DOHH2 (cell line): ENCODE measurements around the gene LUC7L3.

Source experiments
- H3F3A ChIP-seq: fragments of 200-600 bp; sonication (generic), shearing (Covaris generic); 2 replicates; pipeline ENCODE4 v1.6.0; 2016; ENCODE audit warnings: antibody characterized with exemption, mild to moderate bottlenecking; ENCODE audit not compliant: control insufficient read depth, insufficient read depth
- H3K27ac ChIP-seq: fragments of 200-600 bp; sonication (generic); 2 replicates; pipeline ENCODE4 v1.5.1; 2014; ENCODE audit warnings: low read depth, mild to moderate bottlenecking, low read length, moderate library complexity
- H3K27me3 ChIP-seq: fragments of 200-600 bp; sonication (generic); 2 replicates; pipeline ENCODE4 v1.6.1; 2014; ENCODE audit warnings: mild to moderate bottlenecking, low read length, mixed read lengths; ENCODE audit not compliant: control insufficient read depth
- H3K36me3 ChIP-seq: fragments of 200-600 bp; sonication (generic); 2 replicates; pipeline ENCODE4 v1.6.1; 2014; ENCODE audit warnings: mild to moderate bottlenecking, low read length, moderate library complexity, mixed read lengths; ENCODE audit not compliant: control insufficient read depth
- H3K4me1 ChIP-seq: fragments of 200-600 bp; sonication (generic); 2 replicates; pipeline ENCODE4 v1.6.1; 2014; ENCODE audit warnings: mild to moderate bottlenecking, low read length, mixed read lengths; ENCODE audit not compliant: control insufficient read depth
- H3K4me2 ChIP-seq: fragments of 200-600 bp; sonication (generic); 2 replicates; pipeline ENCODE4 v1.6.0; 2014; ENCODE audit warnings: mild to moderate bottlenecking, low read length, moderate library complexity
- H3K4me3 ChIP-seq: fragments of 200-600 bp; sonication (generic); 2 replicates; pipeline ENCODE4 v1.5.1; 2014; ENCODE audit warnings: mild to moderate bottlenecking, low read length, mixed read lengths
- H3K79me2 ChIP-seq: fragments of 200-600 bp; sonication (generic); 2 replicates; pipeline ENCODE4 v1.6.1; 2014; ENCODE audit warnings: mild to moderate bottlenecking, low read length, mixed read lengths; ENCODE audit not compliant: control insufficient read depth
- H3K9me2 ChIP-seq: fragments of 200-600 bp; sonication (generic); replicated peaks from 2 replicates; pipeline ENCODE4 v1.6.1; 2014; ENCODE audit warnings: mild to moderate bottlenecking, low read length, mixed read lengths; ENCODE audit not compliant: control insufficient read depth
- H3K9me3 ChIP-seq: fragments of 200-600 bp; sonication (generic); 2 replicates; pipeline ENCODE4 v1.6.1; 2014; ENCODE audit warnings: antibody characterized with exemption, low read length, mixed read lengths; ENCODE audit not compliant: control insufficient read depth, insufficient read depth
- H4K20me1 ChIP-seq: fragments of 200-600 bp; sonication (generic); 2 replicates; pipeline ENCODE4 v1.6.0; 2014; ENCODE audit warnings: low read depth, mild to moderate bottlenecking, antibody characterized with exemption, low read length, moderate library complexity; ENCODE audit not compliant: control insufficient read depth, insufficient read depth
- EZH2phosphoT487 ChIP-seq: fragments of 200-600 bp; sonication (generic); IDR thresholded peaks from 2 replicates; pipeline ENCODE4 v1.6.1; 2017; ENCODE audit warnings: borderline replicate concordance, mild to moderate bottlenecking, antibody characterized with exemption, low read length, moderate library complexity, mixed read lengths
- TF ChIP-seq, protein P1 (sequence below): fragments of 200-600 bp; sonication (generic); IDR thresholded peaks from one replicate; pipeline ENCODE4 v1.5.1; 2014; ENCODE audit warnings: antibody characterized with exemption, mild to moderate bottlenecking, low read depth, low read length; ENCODE audit not compliant: poor library complexity, severe bottlenecking

The LUC7L3 gene, protein sequence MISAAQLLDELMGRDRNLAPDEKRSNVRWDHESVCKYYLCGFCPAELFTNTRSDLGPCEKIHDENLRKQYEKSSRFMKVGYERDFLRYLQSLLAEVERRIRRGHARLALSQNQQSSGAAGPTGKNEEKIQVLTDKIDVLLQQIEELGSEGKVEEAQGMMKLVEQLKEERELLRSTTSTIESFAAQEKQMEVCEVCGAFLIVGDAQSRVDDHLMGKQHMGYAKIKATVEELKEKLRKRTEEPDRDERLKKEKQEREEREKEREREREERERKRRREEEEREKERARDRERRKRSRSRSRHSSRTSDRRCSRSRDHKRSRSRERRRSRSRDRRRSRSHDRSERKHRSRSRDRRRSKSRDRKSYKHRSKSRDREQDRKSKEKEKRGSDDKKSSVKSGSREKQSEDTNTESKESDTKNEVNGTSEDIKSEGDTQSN

DNA sequence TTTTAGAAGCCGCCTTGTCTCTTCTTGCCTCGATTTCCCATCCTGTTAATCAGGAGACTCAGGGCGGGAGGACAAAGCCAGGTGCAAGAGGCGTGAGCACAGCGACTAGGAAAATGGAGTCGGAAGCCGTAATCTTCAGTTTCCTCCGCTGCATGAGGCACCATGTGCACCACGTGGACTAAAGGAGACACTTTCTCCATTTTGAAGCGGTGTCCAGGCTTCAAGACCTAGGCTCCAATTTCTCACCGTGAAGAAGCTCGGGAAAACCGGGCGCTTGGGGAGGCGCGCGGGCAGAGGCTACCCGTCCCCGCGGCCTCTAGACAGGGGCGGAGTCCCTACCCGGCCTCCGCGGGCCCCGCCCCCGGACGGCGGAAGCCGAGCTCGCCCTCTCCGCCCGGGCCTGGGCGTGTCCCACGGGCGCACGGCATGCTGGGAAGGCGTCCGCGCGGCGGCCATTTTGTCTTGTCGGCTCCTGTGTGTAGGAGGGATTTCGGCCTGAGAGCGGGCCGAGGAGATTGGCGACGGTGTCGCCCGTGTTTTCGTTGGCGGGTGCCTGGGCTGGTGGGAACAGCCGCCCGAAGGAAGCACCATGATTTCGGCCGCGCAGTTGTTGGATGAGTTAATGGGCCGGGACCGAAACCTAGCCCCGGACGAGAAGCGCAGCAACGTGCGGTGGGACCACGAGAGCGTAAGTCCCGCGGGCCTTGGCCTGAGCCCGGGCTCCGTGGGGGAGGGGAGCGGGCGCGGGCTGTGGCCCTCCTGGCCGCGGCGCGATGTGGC is at the start of gene LUC7L3:
Gene LUC7L3 (plus strand): TSS at position 460 of the 780 bp plus-strand sequence. CDS start 130 bp downstream, at position 590.
- no peaks in the 10 kb centered on the region for H3K9me2 ChIP-seq
- peaks cover 56% of the 10 kb centered on the region for H3K79me2 ChIP-seq
- no peak for TF ChIP-seq EZH2phosphoT487
- TF ChIP-seq, protein P1, sequence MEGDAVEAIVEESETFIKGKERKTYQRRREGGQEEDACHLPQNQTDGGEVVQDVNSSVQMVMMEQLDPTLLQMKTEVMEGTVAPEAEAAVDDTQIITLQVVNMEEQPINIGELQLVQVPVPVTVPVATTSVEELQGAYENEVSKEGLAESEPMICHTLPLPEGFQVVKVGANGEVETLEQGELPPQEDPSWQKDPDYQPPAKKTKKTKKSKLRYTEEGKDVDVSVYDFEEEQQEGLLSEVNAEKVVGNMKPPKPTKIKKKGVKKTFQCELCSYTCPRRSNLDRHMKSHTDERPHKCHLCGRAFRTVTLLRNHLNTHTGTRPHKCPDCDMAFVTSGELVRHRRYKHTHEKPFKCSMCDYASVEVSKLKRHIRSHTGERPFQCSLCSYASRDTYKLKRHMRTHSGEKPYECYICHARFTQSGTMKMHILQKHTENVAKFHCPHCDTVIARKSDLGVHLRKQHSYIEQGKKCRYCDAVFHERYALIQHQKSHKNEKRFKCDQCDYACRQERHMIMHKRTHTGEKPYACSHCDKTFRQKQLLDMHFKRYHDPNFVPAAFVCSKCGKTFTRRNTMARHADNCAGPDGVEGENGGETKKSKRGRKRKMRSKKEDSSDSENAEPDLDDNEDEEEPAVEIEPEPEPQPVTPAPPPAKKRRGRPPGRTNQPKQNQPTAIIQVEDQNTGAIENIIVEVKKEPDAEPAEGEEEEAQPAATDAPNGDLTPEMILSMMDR, result no peak
- H3K27me3 ChIP-seq, result no peaks in the 10 kb centered on the region
- H3K4me2 ChIP-seq, result peak within 1 kb of the TSS; percentile 86
- H3K4me1 ChIP-seq, result peaks cover 33% of the 10 kb centered on the region
- peaks cover 36% of the 10 kb centered on the region for H4K20me1 ChIP-seq
- peak within 1 kb of the TSS; percentile 64 for H3K27ac ChIP-seq
- peak within 1 kb of the TSS; percentile 82 for H3K4me3 ChIP-seq
- H3F3A ChIP-seq, result no peaks in the 10 kb centered on the region
- peaks cover 44% of the 10 kb centered on the region for H3K36me3 ChIP-seq
- no peaks in the 10 kb centered on the region for H3K9me3 ChIP-seq

DNA sequence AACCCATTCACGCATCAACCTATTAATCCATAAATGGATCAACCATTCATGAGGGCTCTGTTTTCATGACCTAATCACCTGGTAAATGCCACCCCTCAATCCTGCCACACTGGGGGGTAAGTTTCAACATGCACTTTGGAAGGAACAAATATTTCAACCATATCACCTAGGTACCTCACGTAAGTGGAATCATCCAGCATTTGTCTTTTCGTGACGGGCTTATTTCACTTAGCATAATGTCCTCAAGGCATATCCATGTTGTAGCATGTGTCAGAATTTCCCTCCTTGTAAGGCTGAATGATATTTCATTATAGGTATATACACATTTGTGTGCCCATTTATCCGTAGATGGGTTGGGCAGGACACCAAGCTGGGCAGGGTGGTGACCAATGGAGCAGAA is 47.3 kb upstream of the LUC7L3 start:
- no peak overlapping the region for H3K4me3 ChIP-seq
- no peak for TF ChIP-seq EZH2phosphoT487
- TF ChIP-seq, protein P1, result no peak
- H3K36me3 ChIP-seq, result no peaks in the 10 kb centered on the region
- no peaks in the 10 kb centered on the region for H3K4me1 ChIP-seq
- no peaks in the 10 kb centered on the region for H3K79me2 ChIP-seq
- no peaks in the 10 kb centered on the region for H3K27me3 ChIP-seq
- no peaks in the 10 kb centered on the region for H3F3A ChIP-seq
- H3K4me2 ChIP-seq, result no peak overlapping the region
- H3K9me2 ChIP-seq, result no peaks in the 10 kb centered on the region
- H4K20me1 ChIP-seq, result no peaks in the 10 kb centered on the region
- no peak overlapping the region for H3K27ac ChIP-seq
- H3K9me3 ChIP-seq, result no peaks in the 10 kb centered on the region

DNA sequence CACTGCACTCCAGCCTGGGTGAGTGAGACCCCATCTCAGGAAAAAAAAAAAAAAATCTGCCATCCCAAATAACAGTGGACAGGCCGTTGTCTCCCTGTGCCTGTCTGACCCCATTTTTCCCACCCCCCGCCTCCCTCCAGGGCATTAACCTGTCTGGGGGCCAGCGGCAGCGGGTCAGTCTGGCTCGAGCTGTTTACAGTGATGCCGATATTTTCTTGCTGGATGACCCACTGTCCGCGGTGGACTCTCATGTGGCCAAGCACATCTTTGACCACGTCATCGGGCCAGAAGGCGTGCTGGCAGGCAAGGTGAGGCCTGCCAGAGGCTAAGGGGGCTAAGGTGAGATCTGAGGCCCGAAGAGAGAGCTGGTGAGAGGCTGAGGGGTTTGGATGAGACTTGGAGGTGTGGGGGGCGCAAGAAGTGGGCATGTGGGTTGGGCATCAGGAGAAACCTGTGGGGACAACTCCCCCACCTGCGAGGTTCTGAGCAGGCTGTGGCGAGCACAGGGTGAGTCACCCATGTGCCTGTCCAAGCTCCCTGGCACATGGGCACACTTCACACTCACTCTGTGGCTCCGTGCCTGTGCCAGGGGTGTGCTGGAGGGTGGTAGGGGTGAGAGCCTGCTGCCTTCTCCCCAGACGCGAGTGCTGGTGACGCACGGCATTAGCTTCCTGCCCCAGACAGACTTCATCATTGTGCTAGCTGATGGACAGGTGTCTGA is 46.4 kb upstream of the LUC7L3 start:
- Histone ChIP-seq H3K9me2 (no peaks in the 10 kb centered on the region), H4K20me1 (no peaks in the 10 kb centered on the region), H3K79me2 (no peaks in the 10 kb centered on the region), H3K27me3 (no peaks in the 10 kb centered on the region), H3K27ac (no peak overlapping the region), H3F3A (no peaks in the 10 kb centered on the region), H3K4me3 (no peak overlapping the region), H3K4me2 (no peak overlapping the region), H3K36me3 (no peaks in the 10 kb centered on the region), H3K9me3 (no peaks in the 10 kb centered on the region), H3K4me1 (no peaks in the 10 kb centered on the region)
- no peak for TF ChIP-seq EZH2phosphoT487
- TF ChIP-seq, protein P1, result no peak
